ENCODE measurements around the gene CD36. TPM values are rescaled to one million over a fixed set of nuclear protein-coding genes. Genes with fewer than 3 reads are reported as not detected.

Gene CD36
- total RNA-seq, 1 experiment from 2014 or later, result 0.32 TPM

- BruUV-seq (replicated peaks), result no TSS peak
- no peaks in the 10 kb centered on the region for H3K9me3 ChIP-seq (ENCODE audit: control insufficient read depth in 1 of 2, insufficient read depth in 1 of 2, low read depth in 1 of 2, low read length in 2 of 2)
- intact Hi-C loops (cut with micrococcal nuclease), result no loop called here
- H3K79me2 ChIP-seq (ENCODE audit: insufficient read depth, low read length), result no peaks in the 10 kb centered on the region
- no peaks in the 10 kb centered on the region for H4K20me1 ChIP-seq (ENCODE audit: insufficient read depth)
- TF ChIP-seq CEBPB (IDR thresholded peaks at IDR 0.05; ENCODE audit: low read depth) (peak; percentile 11; the same call in 1 of the 2 replicates), ZNF274 (IDR thresholded peaks at IDR 0.05; ENCODE audit: low read depth, low read length) (no peak), TCF7L2 (IDR thresholded peaks at IDR 0.05; ENCODE audit: borderline replicate concordance, extremely low read depth, insufficient read depth, insufficient read length) (peak; percentile 67)
- no peak for DNase-seq (ENCODE audit: low read depth, low spot score)
- no peaks in the 10 kb centered on the region for H3K9me2 ChIP-seq (ENCODE audit: insufficient read depth)
- POLR2A ChIA-PET, result no interaction called here
- H3K9ac ChIP-seq (ENCODE audit: low read length), result no peak overlapping the region
- CTCF ChIA-PET, result no interaction called here
- H3K36me3 ChIP-seq (ENCODE audit: control insufficient read depth in 1 of 2, insufficient read depth in 2 of 2, low read length in 2 of 2), result no peaks in the 10 kb centered on the region
- H3K4me1 ChIP-seq (ENCODE audit: control insufficient read depth in 1 of 2, insufficient read depth in 2 of 2, low read length in 2 of 2), result peaks cover 33 to 38% of the 10 kb centered on the region in 2 experiments; a peak in 3 of 4 replicates
- H3K4me3 ChIP-seq (replicated peaks in 1 of 2; ENCODE audit: low read depth in 1 of 2, low read length in 2 of 2), result no peak overlapping the region
- peak overlapping the region; percentile 14; the same call in 1 of the 2 replicates for H3K4me2 ChIP-seq (ENCODE audit: low read length)
- peak overlapping the region; percentile 58; the same call in 1 of the 2 replicates for H3K27ac ChIP-seq (ENCODE audit: low read depth, low read length)
- no peaks in the 10 kb centered on the region for H3K27me3 ChIP-seq (ENCODE audit: insufficient read depth, low read length)
- RAD21 ChIA-PET (ENCODE audit: low non-redundant PET in 1 of 2, low total read pairs in 2 of 2, uncharacterized antibody in 2 of 2, unreplicated experiment in 2 of 2), result no interaction called here
- H2AFZ ChIP-seq (ENCODE audit: low read depth, low read length, poor library complexity, severe bottlenecking), result peak overlapping the region; percentile 42
- peak; percentile 25; the same call in 1 of the 2 replicates for ATAC-seq
Observed at GRCh38 chr7:80614851-80615271, 23.6 kb upstream of the CD36 start.

DNA sequence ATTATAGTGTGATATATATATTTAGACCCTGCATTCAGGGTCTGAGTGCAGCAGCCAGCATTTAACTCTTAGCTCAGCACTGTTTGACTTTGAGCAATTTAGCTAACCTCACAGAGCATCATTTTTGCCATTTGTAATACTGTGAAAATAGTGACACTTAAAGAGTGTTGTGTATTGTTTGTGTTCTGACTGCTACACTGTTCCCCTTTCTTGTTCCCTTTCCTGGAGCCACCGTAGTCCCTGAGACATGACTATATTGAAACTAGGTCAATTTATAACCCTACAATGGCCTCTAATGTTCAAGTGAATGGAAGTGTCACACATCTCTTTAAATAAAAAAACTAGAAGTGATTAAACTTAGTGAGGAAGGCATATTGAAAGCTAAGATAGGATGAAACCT, 20.3 kb upstream of the CD36 start:
- Histone ChIP-seq H4K20me1 (ENCODE audit: insufficient read depth) (no peaks in the 10 kb centered on the region), H2AFZ (ENCODE audit: low read depth, low read length, poor library complexity, severe bottlenecking) (no peak overlapping the region), H3K4me3 (replicated peaks in 1 of 2; ENCODE audit: low read depth in 1 of 2, low read length in 2 of 2) (no peak overlapping the region), H3K79me2 (ENCODE audit: insufficient read depth, low read length) (no peaks in the 10 kb centered on the region), H3K4me2 (ENCODE audit: low read length) (no peak overlapping the region), H3K4me1 (ENCODE audit: control insufficient read depth in 1 of 2, insufficient read depth in 2 of 2, low read length in 2 of 2) (peaks cover 18 to 23% of the 10 kb centered on the region in 2 experiments), H3K27ac (ENCODE audit: low read depth, low read length) (no peak overlapping the region), H3K9me2 (ENCODE audit: insufficient read depth) (no peaks in the 10 kb centered on the region), H3K36me3 (ENCODE audit: control insufficient read depth in 1 of 2, insufficient read depth in 2 of 2, low read length in 2 of 2) (no peaks in the 10 kb centered on the region), H3K27me3 (ENCODE audit: insufficient read depth, low read length) (no peaks in the 10 kb centered on the region), H3K9ac (ENCODE audit: low read length) (no peak overlapping the region), H3K9me3 (ENCODE audit: control insufficient read depth in 1 of 2, insufficient read depth in 1 of 2, low read depth in 1 of 2, low read length in 2 of 2) (no peaks in the 10 kb centered on the region)
- no peak for TF ChIP-seq JUND (IDR thresholded peaks at IDR 0.05)
- no peak for TF ChIP-seq SRF (IDR thresholded peaks at IDR 0.05; ENCODE audit: low read depth)
- TF ChIP-seq EZH2 (IDR thresholded peaks at IDR 0.05), result no peak
- no peak for TF ChIP-seq EGR1 (IDR thresholded peaks at IDR 0.05; ENCODE audit: low read depth)
- TF ChIP-seq RAD21 (IDR thresholded peaks at IDR 0.05; ENCODE audit: low read depth), result no peak
- TF ChIP-seq ELF1 (IDR thresholded peaks at IDR 0.05; ENCODE audit: borderline replicate concordance, low read depth), result no peak
- TF ChIP-seq FOSL1 (IDR thresholded peaks at IDR 0.05; ENCODE audit: low read depth), result no peak
- TF ChIP-seq ZNF274 (IDR thresholded peaks at IDR 0.05; ENCODE audit: low read depth, low read length), result no peak
- TF ChIP-seq ATF3 (IDR thresholded peaks at IDR 0.05), result no peak
- no peak for TF ChIP-seq SP1 (IDR thresholded peaks at IDR 0.05; ENCODE audit: low read depth)
- TF ChIP-seq CBX3 (IDR thresholded peaks at IDR 0.05; ENCODE audit: low read depth), result no peak
- TF ChIP-seq EZH2phosphoT487 (IDR thresholded peaks at IDR 0.05; ENCODE audit: borderline replicate concordance), result no peak
- POLR2A ChIA-PET, result no interaction called here
- no TSS peak for BruUV-seq (replicated peaks)
- CTCF ChIA-PET, result no interaction called here
- intact Hi-C loops (cut with micrococcal nuclease), result no loop called here
- ATAC-seq (no peak), DNase-seq (ENCODE audit: low read depth, low spot score) (no peak)
- RAD21 ChIA-PET (ENCODE audit: low non-redundant PET in 1 of 2, low total read pairs in 2 of 2, uncharacterized antibody in 2 of 2, unreplicated experiment in 2 of 2), result no interaction called here
